Measurements from ENCODE around the gene PDIA5.
A peak's percentile ranks its signal among the peaks of the same experiment; 100 is the strongest.

Gene PDIA5

GRCh38 chr3:123032057-123032456, 34.8 kb upstream of the PDIA5 start:
- no peak overlapping the region for H3K27ac ChIP-seq
- no peak for TF ChIP-seq CTCF (IDR thresholded peaks at IDR 0.05)
- DNase-seq (ENCODE audit: low spot score), result no peak
- no peak overlapping the region for H3K4me3 ChIP-seq

GRCh38 chr3:123034120-123034519, 32.7 kb upstream of the PDIA5 start:
- Histone ChIP-seq H3K27ac (no peak overlapping the region), H3K4me3 (no peak overlapping the region)
- TF ChIP-seq CTCF (IDR thresholded peaks at IDR 0.05), result no peak
- DNase-seq (ENCODE audit: low spot score), result no peak

GRCh38 chr3:123034996-123035395, 31.8 kb upstream of the PDIA5 start:
- no peak overlapping the region for H3K27ac ChIP-seq
- DNase-seq (ENCODE audit: low spot score), result no peak
- H3K4me3 ChIP-seq, result no peak overlapping the region
- no peak for TF ChIP-seq CTCF (IDR thresholded peaks at IDR 0.05)

GRCh38 chr3:123036352-123037014, 30.3 kb upstream of the PDIA5 start:
- peak overlapping the region; percentile 53 to 80 for H3K27ac ChIP-seq
- H3K4me3 ChIP-seq, result no peak overlapping the region
- DNase-seq (ENCODE audit: low spot score), result no peak
- no peak for TF ChIP-seq CTCF (IDR thresholded peaks at IDR 0.05)

GRCh38 chr3:123037015-123037375, 29.8 kb upstream of the PDIA5 start:
- DNase-seq (ENCODE audit: low spot score), result no peak
- no peak overlapping the region for H3K4me3 ChIP-seq
- no peak for TF ChIP-seq CTCF (IDR thresholded peaks at IDR 0.05)
- peak overlapping the region; percentile 53 to 80 for H3K27ac ChIP-seq

GRCh38 chr3:123038751-123039150, 28.1 kb upstream of the PDIA5 start:
- no peak overlapping the region for H3K27ac ChIP-seq
- no peak for TF ChIP-seq CTCF (IDR thresholded peaks at IDR 0.05)
- no peak for DNase-seq (ENCODE audit: low spot score)
- H3K4me3 ChIP-seq, result no peak overlapping the region

- no peak for TF ChIP-seq CTCF (IDR thresholded peaks at IDR 0.05)
- DNase-seq (ENCODE audit: low spot score), result no peak
- H3K27ac ChIP-seq, result no peak overlapping the region
- H3K4me3 ChIP-seq, result no peak overlapping the region
These were observed 27.6 kb upstream of the PDIA5 start for GRCh38 chr3:123039178-123039577.

Measured in coronary artery (tissue), 2 donors.